ENCODE results near the gene PHF12.

Gene PHF12

DNA sequence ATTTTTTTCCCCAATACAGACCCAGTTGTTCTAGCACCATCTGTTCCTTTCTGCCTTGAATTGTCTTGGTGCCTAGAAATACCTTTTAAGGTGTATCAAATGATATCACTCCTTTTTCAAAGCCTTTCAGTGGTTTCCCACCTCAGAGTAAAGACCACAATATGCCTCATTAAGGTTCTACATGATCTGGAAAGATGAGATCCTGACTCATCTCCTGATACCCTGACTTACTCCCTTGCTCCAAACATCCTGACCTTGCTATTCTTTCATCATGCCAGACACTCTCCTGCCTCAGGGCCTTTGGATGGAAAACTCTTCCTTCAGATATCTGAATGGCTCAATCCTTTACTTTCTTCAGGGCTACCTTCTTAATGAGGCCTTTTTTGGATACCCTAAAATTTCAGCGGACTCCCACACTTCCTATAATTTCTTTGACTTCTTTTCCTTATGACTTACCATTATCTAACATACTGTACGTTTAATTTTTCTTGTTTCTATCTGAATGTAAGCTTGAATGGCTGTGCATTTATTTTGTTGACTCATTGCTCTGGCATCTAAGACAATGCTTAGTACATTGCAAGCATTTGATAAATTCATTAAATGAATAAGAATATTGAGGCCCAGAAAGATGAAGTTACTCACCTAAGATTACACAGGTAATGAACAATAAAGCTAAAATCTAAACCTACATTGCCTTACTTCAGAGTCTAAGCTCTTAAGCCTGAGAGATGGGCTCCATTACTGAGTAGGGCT, 73.0 kb downstream of the PHF12 start:
- TF ChIP-seq FOXM1 (IDR thresholded peaks at IDR 0.05; ENCODE audit: borderline replicate concordance, low read depth) (no peak), RAD21 (IDR thresholded peaks at IDR 0.05; ENCODE audit: low read depth) (no peak), TEAD4 (IDR thresholded peaks at IDR 0.05) (no peak), CREB1 (IDR thresholded peaks at IDR 0.05; ENCODE audit: low read depth) (no peak), NFIC (IDR thresholded peaks at IDR 0.05) (no peak), TAF1 (IDR thresholded peaks at IDR 0.05; ENCODE audit: low read depth) (no peak)
- TF ChIP-seq, protein P1, sequence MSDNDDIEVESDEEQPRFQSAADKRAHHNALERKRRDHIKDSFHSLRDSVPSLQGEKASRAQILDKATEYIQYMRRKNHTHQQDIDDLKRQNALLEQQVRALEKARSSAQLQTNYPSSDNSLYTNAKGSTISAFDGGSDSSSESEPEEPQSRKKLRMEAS (IDR thresholded peaks at IDR 0.05) = no peak
- TF ChIP-seq, protein P2, sequence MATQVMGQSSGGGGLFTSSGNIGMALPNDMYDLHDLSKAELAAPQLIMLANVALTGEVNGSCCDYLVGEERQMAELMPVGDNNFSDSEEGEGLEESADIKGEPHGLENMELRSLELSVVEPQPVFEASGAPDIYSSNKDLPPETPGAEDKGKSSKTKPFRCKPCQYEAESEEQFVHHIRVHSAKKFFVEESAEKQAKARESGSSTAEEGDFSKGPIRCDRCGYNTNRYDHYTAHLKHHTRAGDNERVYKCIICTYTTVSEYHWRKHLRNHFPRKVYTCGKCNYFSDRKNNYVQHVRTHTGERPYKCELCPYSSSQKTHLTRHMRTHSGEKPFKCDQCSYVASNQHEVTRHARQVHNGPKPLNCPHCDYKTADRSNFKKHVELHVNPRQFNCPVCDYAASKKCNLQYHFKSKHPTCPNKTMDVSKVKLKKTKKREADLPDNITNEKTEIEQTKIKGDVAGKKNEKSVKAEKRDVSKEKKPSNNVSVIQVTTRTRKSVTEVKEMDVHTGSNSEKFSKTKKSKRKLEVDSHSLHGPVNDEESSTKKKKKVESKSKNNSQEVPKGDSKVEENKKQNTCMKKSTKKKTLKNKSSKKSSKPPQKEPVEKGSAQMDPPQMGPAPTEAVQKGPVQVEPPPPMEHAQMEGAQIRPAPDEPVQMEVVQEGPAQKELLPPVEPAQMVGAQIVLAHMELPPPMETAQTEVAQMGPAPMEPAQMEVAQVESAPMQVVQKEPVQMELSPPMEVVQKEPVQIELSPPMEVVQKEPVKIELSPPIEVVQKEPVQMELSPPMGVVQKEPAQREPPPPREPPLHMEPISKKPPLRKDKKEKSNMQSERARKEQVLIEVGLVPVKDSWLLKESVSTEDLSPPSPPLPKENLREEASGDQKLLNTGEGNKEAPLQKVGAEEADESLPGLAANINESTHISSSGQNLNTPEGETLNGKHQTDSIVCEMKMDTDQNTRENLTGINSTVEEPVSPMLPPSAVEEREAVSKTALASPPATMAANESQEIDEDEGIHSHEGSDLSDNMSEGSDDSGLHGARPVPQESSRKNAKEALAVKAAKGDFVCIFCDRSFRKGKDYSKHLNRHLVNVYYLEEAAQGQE (IDR thresholded peaks at IDR 0.05; ENCODE audit: low read depth) = no peak

DNA sequence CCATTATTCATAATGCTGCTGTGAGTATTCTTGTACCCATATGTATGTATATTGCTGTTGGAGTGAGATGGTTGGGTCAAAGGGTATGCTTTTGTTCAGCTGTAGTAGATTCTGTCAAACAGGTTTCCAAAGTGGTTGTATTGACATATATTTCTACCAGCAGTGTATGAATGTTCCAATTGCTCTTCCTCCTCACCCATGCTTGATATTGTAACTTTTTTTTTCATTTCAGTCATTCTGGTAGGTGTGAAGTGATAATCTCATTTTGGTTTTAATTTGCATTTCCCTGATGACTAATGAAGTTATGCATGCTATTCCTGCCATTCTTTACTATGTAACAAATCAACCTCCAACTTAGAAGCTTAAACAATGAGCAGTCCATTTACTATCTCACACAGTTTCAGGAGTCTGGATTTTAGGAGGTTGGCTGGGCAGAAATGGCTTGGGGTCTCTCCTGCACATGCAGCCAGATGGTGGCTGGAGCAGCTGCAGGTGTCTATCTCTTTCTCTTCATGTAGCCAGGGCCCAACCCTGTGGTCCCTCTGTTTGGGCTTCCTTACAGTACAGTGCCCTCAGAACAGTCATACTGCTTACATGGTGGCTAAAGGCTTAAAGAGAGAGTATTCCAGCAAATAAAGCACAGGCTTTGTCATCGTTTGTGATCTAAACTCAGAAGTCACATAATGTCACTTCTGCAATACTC, 75.3 kb downstream of the PHF12 start:
- TF ChIP-seq CEBPB (IDR thresholded peaks at IDR 0.05) (no peak), TCF12 (IDR thresholded peaks at IDR 0.05; ENCODE audit: low read depth) (no peak), TEAD4 (IDR thresholded peaks at IDR 0.05) (no peak), CREB1 (IDR thresholded peaks at IDR 0.05; ENCODE audit: low read depth) (no peak), EGR1 (IDR thresholded peaks at IDR 0.05) (no peak)
- TF ChIP-seq, protein P3, sequence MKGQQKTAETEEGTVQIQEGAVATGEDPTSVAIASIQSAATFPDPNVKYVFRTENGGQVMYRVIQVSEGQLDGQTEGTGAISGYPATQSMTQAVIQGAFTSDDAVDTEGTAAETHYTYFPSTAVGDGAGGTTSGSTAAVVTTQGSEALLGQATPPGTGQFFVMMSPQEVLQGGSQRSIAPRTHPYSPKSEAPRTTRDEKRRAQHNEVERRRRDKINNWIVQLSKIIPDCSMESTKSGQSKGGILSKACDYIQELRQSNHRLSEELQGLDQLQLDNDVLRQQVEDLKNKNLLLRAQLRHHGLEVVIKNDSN (IDR thresholded peaks at IDR 0.05) = no peak

DNA sequence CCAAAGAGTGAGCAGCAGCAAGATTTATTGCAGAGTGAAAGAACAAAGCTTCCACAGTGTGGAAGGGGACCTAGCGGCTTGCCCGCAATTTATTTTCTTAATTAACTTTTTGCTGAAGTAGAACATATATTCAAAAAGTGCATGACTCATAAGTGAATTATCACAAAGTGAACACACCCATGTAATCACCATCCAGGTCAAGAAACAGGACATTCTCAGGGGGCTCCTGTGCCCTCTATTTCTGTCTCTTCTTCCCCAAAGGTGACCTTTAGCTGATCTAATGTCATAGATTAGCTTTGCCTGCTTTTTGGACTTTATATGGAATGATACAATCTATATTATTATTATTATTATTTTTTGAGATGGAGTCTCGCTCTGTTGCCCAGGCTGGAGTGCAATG, 76.6 kb downstream of the PHF12 start:
- TF ChIP-seq, protein P3 (IDR thresholded peaks at IDR 0.05) = no peak
- TF ChIP-seq TEAD4 (IDR thresholded peaks at IDR 0.05) (no peak), CEBPB (IDR thresholded peaks at IDR 0.05) (no peak), CREB1 (IDR thresholded peaks at IDR 0.05; ENCODE audit: low read depth) (no peak), YY1 (IDR thresholded peaks at IDR 0.05; ENCODE audit: low read depth) (no peak), TCF12 (IDR thresholded peaks at IDR 0.05; ENCODE audit: low read depth) (no peak), TAF1 (IDR thresholded peaks at IDR 0.05; ENCODE audit: low read depth) (no peak), ZBTB7A (IDR thresholded peaks at IDR 0.05; ENCODE audit: low read depth) (no peak), FOXM1 (IDR thresholded peaks at IDR 0.05; ENCODE audit: borderline replicate concordance, low read depth) (no peak), EP300 (IDR thresholded peaks at IDR 0.05; ENCODE audit: borderline replicate concordance) (no peak), NFIC (IDR thresholded peaks at IDR 0.05) (no peak), EGR1 (IDR thresholded peaks at IDR 0.05) (no peak), RAD21 (IDR thresholded peaks at IDR 0.05; ENCODE audit: low read depth) (no peak)
- TF ChIP-seq, protein P2 (IDR thresholded peaks at IDR 0.05; ENCODE audit: low read depth) = no peak
- TF ChIP-seq, protein P1 (IDR thresholded peaks at IDR 0.05) = no peak

DNA sequence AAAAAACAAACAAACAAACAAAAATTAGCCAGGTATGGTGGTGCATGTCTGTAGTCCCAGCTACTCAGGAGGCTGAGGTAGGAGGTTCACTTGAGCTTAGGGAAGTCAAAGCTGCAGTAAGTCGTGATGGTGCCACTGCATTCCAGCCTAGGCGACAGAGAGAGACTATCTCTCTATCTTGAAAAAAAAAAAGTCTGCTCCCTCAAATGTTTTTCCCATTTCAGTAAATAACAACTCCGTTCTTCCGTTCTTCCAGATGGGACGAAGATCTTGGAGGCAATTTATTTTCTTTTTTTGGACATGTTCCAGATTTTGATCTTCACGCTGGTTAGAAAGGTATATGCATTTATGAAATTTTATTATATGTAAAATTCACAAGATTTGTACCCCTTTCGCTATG, 77.5 kb downstream of the PHF12 start:
- TF ChIP-seq, protein P3 (IDR thresholded peaks at IDR 0.05) = no peak
- TF ChIP-seq NFIC (IDR thresholded peaks at IDR 0.05) (no peak), ZBTB7A (IDR thresholded peaks at IDR 0.05; ENCODE audit: low read depth) (no peak), EGR1 (IDR thresholded peaks at IDR 0.05) (no peak), CEBPB (IDR thresholded peaks at IDR 0.05) (no peak), TEAD4 (IDR thresholded peaks at IDR 0.05) (no peak), TAF1 (IDR thresholded peaks at IDR 0.05; ENCODE audit: low read depth) (no peak), TCF12 (IDR thresholded peaks at IDR 0.05; ENCODE audit: low read depth) (no peak), YY1 (IDR thresholded peaks at IDR 0.05; ENCODE audit: low read depth) (no peak), EP300 (IDR thresholded peaks at IDR 0.05; ENCODE audit: borderline replicate concordance) (no peak), RAD21 (IDR thresholded peaks at IDR 0.05; ENCODE audit: low read depth) (no peak), FOXM1 (IDR thresholded peaks at IDR 0.05; ENCODE audit: borderline replicate concordance, low read depth) (no peak)
- TF ChIP-seq, protein P1 (IDR thresholded peaks at IDR 0.05) = no peak
- TF ChIP-seq, protein P2 (IDR thresholded peaks at IDR 0.05; ENCODE audit: low read depth) = no peak
